Renal pelvis (tissue), 4 donors: ENCODE results near the gene DNM1. TPM values are rescaled to one million over a fixed set of nuclear protein-coding genes. Genes with fewer than 3 reads are reported as not detected.
"Not testable (repeated sequence)": the region's sequence is repeated elsewhere in the genome, so short reads cannot be mapped to it uniquely, and the experiment has no call there.

Experiments used
- DNase-seq: peaks from one replicate; pipeline ENCODE4 v3.0.0-alpha.2; 2013
- polyA plus RNA-seq, 3 donors: library from polyadenylated mRNA; unstranded; fragments of 120-200 nt; gene quantifications; one replicate each; pipeline ENCODE4 v1.2.1, GENCODE V29; 2013; ENCODE audit not compliant: insufficient read length in 3 of 3

Gene DNM1
- polyA plus RNA-seq, 3 donors = 91.2 to 305 (median 248) TPM

- DNase-seq = no peak
Observed at GRCh38 chr9:128274245-128274644, 71.1 kb downstream of the DNM1 start.

GRCh38 chr9:128275198-128276007 lies 72.2 kb downstream of the DNM1 start, which contains the start of gene GOLGA2:
GOLGA2 (minus strand) TSS chr9:128276007; CDS start chr9:128275976, 31 bp downstream.
- DNase-seq = peak; percentile 52

DNA sequence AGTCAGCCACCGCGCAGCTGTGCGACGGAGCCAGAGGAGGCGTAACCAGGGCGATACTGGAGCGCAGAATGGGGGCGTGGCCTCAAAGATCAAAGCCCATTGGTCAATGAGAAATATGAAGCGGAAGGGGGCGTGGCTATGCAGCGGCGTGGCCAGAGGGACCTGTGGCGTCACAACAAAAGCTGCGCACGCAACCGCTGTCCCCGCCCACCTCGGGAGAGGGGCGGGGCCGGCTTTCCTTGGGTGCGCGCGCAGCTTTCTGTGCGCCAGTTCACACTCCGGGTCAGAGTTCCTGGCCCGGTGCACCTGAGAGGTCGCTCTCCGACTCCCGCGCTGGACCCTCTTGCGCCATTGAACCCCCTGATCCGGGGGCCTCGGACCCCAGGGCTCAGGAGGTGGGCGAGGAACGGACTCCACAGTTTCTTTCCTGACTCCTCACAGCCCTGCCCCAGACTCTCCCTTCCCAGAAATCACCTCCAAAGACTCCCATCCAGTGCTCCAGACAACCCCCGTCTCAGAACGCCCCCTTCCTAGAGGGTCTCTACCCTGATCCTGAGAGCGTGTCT lies 72.9 kb downstream of the DNM1 start, which contains the start of gene SWI5:
Gene SWI5, plus strand, starts transcription at position 269 of the 566 bp plus-strand sequence.
- peak; percentile 99 for DNase-seq

GRCh38 chr9:128276574-128277270 lies 73.5 kb downstream of the DNM1 start:
- peak; percentile 28 for DNase-seq

GRCh38 chr9:128279088-128280073 lies 76.2 kb downstream of the DNM1 start:
- not testable (repeated sequence) for DNase-seq

DNA sequence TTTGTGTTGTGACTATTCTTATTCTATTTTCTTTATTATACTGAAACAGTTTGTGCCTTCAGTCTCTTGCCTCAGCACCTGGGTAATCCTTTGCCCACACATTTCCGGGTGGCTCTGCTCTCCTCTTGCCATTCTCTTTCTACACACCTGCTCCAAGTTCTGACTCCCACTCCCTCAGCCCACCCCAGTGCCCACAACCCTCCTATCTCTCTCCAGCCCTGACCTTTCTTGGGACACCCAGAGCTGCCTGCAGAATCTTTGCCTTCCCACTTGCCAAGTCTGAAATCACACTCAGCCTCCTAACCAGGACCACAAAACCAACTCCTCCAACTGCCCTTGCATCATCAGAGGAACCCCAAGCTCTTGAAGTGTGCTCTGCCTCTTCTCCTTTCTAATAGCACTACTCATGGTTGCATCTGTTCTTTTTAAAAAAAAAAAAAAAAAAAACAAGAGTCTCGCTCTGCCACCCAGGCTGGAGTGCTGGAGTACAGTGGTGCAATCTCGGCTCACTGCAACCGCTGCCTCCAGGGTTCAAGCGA lies 77.0 kb downstream of the DNM1 start:
- no peak for DNase-seq

DNA sequence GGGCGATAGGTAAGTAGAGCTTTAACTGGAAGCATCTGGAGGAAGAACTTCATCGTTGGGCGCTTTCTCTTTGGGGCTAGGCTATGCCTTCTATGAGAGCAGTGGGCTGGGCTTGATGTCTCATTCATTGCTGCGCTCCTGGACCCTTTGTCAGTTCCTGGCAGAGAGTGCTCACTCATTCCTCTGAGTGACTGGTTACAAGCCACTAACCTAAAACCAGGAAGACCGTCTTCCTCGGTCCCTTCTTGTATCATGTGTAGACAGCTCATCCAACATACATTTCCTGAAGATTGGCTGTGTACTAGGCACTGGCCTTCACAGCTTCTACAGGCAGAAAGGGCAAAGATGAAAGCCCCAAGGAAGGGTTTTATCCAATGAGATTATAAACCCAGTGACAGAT lies 79.3 kb downstream of the DNM1 start:
- no peak for DNase-seq

DNA sequence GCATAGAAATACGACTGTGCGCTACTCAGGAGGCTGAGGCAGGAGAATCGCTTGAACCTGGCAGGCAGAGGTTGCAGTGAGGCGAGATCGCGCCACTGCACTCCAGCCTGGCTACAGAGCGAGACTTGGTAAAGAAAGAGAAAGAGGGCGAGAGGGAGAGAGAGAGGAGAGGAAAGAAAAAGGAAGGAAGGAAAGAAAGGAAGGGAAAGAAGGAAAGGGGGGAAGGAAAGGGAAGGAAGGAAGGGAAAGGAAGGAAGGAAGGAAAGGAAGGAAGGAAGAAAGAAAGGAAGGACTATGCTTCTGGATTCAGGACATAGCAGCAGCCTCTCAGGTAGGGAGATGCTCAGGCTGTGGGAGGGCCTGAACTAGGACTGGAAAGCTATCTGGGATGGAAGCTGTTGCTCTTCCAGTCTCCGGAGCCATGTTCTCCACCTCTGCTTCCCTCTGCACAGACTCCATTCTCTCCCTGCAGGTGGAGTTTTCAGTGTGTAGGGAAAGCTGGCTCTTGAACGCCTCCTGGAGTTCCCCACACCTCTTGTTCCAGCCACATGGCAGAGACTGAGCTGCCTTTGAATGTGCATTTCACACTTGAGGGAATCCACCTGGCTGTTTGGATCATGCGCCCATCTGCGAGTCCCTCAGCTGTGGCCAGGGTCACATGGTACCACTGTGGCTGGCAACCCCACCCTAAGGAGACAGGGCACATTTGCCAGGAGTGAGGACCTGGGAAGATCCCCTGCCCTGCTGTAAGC lies 82.0 kb downstream of the DNM1 start:
- no peak for DNase-seq

GRCh38 chr9:128286440-128286839 lies 83.3 kb downstream of the DNM1 start:
- DNase-seq = no peak

- no peak for DNase-seq
Observed at GRCh38 chr9:128288273-128289004, 85.3 kb downstream of the DNM1 start.

DNA sequence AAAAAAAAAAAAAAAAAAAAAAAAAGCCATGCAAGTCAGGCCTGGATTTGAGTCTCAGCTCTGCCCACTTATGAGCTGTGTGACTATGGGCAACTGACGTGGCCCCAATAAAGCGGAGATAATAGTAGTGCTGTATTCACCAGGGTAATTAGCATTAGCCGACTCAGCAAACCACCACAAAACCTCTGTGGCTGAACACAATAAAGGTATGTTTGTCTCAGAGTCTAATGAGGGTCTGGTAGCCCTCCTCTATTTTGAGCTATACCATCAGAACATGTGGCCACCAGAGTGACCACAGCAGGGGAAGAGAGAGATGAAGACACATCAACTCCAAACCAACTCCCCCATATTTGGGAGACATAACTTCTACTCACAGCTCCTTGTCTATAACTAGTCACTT lies 88.8 kb downstream of the DNM1 start:
- no peak for DNase-seq

DNA sequence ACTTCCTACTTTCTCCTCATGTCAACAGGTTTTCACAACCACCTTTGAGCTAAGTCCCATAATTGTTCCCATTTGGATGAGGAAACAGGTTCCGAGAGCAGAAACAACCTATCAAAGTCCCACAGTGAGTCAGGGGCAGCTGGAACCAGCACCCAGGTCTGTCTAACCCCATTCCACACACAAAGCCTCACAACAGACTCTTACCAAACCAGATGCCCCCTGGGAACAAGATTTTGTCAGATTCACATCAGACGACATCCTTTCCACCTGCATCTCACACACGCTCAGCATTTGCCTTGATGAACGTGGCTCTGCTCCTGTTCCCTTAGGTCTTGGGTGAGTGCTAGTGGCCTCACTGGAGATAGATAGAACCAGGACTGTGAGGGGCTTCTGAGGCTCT lies 89.9 kb downstream of the DNM1 start:
- DNase-seq = no peak

DNA sequence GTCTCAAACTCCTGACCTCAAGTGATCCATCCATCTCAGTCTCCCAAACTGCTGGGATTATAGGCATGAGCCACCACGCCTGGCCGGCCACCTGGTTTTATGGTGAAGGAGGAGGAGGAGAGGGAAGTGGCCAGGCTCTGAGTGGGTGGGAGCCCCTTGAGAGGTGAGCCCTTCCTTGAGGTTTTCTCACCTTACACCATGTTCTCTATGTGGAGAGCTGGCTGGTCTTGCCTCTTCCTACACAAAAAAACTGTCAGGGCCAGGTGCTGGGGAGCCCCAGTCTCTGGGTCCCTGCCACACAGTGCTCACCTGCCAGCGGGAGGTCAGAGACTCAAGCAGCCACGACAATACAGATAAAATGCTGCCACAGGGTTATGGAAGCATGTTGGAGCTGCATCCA lies 91.0 kb downstream of the DNM1 start:
- no peak for DNase-seq

- no peak for DNase-seq
Observed at GRCh38 chr9:128296340-128297220, 93.4 kb downstream of the DNM1 start.

DNA sequence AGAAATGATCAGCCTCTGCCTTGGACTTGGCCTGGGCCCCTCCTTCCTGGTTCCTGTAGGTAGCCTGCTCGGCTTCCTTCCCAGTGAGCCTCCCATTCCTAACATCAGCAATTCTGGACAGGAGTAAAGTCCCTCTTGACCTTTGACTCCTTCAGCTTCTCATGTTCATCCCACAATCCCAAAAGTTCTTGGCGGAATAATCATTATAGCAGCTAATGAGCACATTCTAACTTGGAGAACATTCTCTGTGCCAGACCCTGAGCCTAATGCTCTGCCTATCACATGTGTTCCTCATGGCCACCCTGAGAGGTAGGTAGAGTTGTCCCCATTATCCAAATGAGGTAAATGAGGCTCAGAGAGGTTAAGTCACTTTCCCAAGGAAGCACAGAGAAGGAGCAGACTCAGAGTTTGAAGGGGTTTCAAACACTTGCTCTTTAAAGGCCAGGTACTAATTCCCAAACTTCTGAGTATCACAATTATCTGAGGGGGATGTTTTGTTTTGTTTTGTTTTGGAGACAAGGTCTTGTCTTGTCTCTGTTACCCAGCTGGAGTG lies 94.1 kb downstream of the DNM1 start:
- no peak for DNase-seq

DNA sequence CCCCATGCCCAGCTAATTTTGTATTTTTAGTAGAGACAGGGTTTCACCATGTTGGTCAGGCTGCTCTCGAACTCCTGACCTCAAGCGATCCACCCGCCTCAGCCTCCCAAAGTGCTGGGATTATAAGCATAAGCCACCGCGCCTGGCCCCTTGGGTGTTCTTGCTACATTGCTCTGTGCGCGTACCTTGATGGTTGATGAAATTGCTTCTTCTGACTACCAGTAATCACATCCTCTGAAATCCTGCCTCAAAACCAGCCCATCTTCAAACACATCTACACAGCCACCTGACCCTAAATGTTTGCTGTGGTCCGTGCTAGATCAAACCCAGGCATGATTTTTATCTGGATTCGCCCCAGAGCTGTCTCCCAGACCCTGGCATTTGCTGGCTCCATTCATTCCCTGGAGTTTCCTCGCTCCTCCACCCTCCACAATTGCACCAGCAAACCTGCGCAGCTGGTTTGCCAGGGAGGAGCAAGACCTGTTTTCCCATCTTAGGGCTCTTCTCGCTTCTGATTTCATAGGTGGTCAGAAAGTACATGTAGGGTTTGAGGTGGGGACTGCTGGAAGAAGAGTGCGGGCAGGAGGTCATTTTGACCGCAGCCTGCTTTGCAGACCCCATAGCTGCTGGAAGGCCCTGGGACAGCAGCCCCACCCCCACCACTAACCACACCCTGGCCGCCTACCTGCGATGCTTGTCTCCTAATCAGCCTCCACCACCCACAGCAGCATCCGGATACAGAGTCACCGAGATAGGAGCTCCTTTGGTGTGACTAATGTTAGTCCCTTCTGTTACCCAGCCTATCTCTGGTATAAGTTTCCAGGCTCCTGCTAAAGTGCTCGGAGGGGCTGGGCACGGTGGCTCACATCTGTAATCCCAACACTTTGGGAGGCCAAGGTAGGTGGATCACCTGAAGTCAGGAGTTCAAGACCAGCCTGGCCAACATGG lies 95.6 kb downstream of the DNM1 start:
- no peak for DNase-seq
